ENCODE results near the gene MOGAT3. TPM values are rescaled to one million over a fixed set of nuclear protein-coding genes. Genes with fewer than 3 reads are reported as not detected.

MOGAT3 gene
- total RNA-seq, 2 donors from 2014 or later = not detected

- no peaks in the 10 kb centered on the region for H3K27me3 ChIP-seq (replicated peaks; ENCODE audit: insufficient read depth)
- DNase-seq (ENCODE audit: low spot score) (no peak), ATAC-seq (ENCODE audit: insufficient number of reproducible peaks, low FRiP score, low read depth) (no peak)
- H3K9me3 ChIP-seq = no peaks in the 10 kb centered on the region
- H3K36me3 ChIP-seq = peaks cover 4% of the 10 kb centered on the region
- peaks cover 0 to 4% of the 10 kb centered on the region in 2 donors for H3K4me1 ChIP-seq (ENCODE audit: control insufficient read depth in 1 of 2, low read depth in 2 of 2)
- no peak overlapping the region for H3K27ac ChIP-seq
- TF ChIP-seq, protein P1, sequence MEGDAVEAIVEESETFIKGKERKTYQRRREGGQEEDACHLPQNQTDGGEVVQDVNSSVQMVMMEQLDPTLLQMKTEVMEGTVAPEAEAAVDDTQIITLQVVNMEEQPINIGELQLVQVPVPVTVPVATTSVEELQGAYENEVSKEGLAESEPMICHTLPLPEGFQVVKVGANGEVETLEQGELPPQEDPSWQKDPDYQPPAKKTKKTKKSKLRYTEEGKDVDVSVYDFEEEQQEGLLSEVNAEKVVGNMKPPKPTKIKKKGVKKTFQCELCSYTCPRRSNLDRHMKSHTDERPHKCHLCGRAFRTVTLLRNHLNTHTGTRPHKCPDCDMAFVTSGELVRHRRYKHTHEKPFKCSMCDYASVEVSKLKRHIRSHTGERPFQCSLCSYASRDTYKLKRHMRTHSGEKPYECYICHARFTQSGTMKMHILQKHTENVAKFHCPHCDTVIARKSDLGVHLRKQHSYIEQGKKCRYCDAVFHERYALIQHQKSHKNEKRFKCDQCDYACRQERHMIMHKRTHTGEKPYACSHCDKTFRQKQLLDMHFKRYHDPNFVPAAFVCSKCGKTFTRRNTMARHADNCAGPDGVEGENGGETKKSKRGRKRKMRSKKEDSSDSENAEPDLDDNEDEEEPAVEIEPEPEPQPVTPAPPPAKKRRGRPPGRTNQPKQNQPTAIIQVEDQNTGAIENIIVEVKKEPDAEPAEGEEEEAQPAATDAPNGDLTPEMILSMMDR (IDR thresholded peaks at IDR 0.05) = no peak
- no peak overlapping the region for H3K4me3 ChIP-seq
Observed at GRCh38 chr7:101233907-101234547, 33.2 kb upstream of the MOGAT3 start.

DNA sequence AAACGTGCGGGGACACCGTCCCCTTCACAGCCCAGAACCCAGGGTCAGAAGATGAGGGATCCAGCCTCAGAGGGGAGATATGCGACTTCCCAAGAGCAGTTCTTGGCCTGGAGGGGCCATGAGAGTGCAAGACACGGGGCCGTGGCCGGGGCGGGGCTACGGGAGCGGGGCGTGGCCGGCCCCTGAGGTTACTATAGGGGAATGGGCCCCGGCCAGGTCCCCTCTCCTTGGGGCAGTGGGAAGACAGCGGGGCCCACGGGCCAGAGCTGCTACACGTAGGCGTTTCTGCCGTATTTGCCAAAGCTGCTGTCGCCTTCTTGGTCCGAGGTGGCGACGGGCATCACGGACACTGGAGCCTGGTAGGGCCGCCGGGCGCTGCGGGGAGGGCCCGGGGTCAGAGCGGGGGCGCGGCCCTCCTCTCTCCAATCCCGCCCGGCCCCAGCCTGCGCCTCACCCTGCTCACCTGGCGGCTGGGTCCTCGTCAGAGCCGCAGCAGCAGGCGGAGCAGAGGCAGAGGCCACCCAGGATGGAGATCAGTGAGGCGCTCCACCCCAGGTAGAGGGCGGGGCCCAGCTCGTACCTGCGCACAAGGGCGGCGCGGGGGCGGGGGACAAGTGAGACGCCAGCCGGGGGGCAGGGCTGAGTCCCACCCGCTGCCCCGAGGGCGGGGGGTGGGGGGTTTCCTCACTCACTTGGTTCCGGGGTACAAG lies 31.5 kb upstream of the MOGAT3 start:
- ATAC-seq (ENCODE audit: insufficient number of reproducible peaks, low FRiP score, low read depth) (no peak), DNase-seq (ENCODE audit: low spot score) (no peak)
- H3K27me3 ChIP-seq (replicated peaks; ENCODE audit: insufficient read depth) = no peaks in the 10 kb centered on the region
- peaks cover 7% of the 10 kb centered on the region for H3K36me3 ChIP-seq
- H3K9me3 ChIP-seq = no peaks in the 10 kb centered on the region
- no peak overlapping the region for H3K27ac ChIP-seq
- TF ChIP-seq, protein P1 (IDR thresholded peaks at IDR 0.05) = no peak
- peaks cover 0 to 3% of the 10 kb centered on the region in 2 donors for H3K4me1 ChIP-seq (ENCODE audit: control insufficient read depth in 1 of 2, low read depth in 2 of 2)
- no peak overlapping the region for H3K4me3 ChIP-seq

GRCh38 chr7:101231644-101232043 lies 30.8 kb upstream of the MOGAT3 start:
- H3K4me3 ChIP-seq = no peak overlapping the region
- H3K36me3 ChIP-seq = peaks cover 11% of the 10 kb centered on the region
- H3K27ac ChIP-seq = no peak overlapping the region
- TF ChIP-seq, protein P1 (IDR thresholded peaks at IDR 0.05) = no peak
- H3K4me1 ChIP-seq (ENCODE audit: control insufficient read depth in 1 of 2, low read depth in 2 of 2) = no peaks in the 10 kb centered on the region
- H3K9me3 ChIP-seq = no peaks in the 10 kb centered on the region
- DNase-seq (ENCODE audit: low spot score) = no peak
- no peak for ATAC-seq (ENCODE audit: insufficient number of reproducible peaks, low FRiP score, low read depth)
- no peaks in the 10 kb centered on the region for H3K27me3 ChIP-seq (replicated peaks; ENCODE audit: insufficient read depth)

DNA sequence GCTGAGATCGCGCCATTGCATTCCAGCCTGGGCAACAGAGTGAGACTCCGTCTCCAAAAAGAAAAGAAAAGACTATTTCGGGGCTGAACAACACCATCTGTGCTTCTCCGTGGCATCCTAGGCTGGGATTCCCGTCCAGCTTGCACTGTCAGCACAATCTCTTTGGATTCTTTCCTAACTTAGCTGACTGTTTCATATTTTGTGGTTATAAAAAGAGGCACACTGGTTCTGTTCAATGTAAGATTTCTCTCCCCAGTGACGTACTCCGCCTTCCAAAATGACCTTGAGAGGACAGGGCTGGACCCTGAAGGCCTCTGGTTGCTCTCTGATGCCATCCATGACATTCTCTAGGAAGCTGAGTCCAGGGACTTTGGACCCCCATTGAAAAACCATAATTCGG lies 25.9 kb upstream of the MOGAT3 start:
- Histone ChIP-seq H3K4me3 (no peak overlapping the region), H3K36me3 (peaks cover 39% of the 10 kb centered on the region), H3K27me3 (replicated peaks; ENCODE audit: insufficient read depth) (no peaks in the 10 kb centered on the region), H3K27ac (no peak overlapping the region), H3K9me3 (no peaks in the 10 kb centered on the region), H3K4me1 (ENCODE audit: control insufficient read depth in 1 of 2, low read depth in 2 of 2) (no peaks in the 10 kb centered on the region)
- ATAC-seq (ENCODE audit: insufficient number of reproducible peaks, low FRiP score, low read depth) (no peak), DNase-seq (ENCODE audit: low spot score) (no peak)
- TF ChIP-seq, protein P1 (IDR thresholded peaks at IDR 0.05) = no peak

DNA sequence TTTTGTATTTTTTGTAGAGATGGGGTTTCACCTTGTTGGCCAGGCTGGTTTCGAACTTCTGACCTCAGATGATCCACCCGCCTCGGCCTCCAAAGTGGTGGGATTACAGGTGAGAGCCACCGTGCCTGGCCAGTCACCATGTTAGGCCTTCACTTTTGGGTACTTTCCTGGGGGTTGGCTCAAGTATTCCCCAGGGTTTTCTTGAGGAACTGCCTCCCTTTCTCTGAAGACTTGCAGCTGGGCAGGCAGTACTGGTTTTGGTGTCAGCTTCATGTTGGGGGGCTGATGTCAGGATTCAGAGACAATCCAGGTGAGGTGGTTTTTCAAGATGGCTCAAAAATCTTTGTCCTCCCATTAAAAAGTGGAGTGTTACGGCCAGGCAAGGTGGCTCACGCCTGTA lies 24.8 kb upstream of the MOGAT3 start:
- H3K36me3 ChIP-seq = peaks cover 39% of the 10 kb centered on the region
- ATAC-seq (ENCODE audit: insufficient number of reproducible peaks, low FRiP score, low read depth) (no peak), DNase-seq (ENCODE audit: low spot score) (no peak)
- TF ChIP-seq, protein P1 (IDR thresholded peaks at IDR 0.05) = no peak
- H3K4me1 ChIP-seq (ENCODE audit: control insufficient read depth in 1 of 2, low read depth in 2 of 2) = no peaks in the 10 kb centered on the region
- no peak overlapping the region for H3K4me3 ChIP-seq
- H3K27ac ChIP-seq = no peak overlapping the region
- H3K27me3 ChIP-seq (replicated peaks; ENCODE audit: insufficient read depth) = no peaks in the 10 kb centered on the region
- no peaks in the 10 kb centered on the region for H3K9me3 ChIP-seq
